HG03439 (cell line): ENCODE results near the gene SSR1.

Experiments used
- ATAC-seq: cut with Tn5 transposase; IDR thresholded peaks from one replicate; pipeline ENCODE4 v1.9.1; 2021; ENCODE audit warnings: mild to moderate bottlenecking, moderate library complexity; ENCODE audit not compliant: unreplicated experiment

Gene SSR1

DNA sequence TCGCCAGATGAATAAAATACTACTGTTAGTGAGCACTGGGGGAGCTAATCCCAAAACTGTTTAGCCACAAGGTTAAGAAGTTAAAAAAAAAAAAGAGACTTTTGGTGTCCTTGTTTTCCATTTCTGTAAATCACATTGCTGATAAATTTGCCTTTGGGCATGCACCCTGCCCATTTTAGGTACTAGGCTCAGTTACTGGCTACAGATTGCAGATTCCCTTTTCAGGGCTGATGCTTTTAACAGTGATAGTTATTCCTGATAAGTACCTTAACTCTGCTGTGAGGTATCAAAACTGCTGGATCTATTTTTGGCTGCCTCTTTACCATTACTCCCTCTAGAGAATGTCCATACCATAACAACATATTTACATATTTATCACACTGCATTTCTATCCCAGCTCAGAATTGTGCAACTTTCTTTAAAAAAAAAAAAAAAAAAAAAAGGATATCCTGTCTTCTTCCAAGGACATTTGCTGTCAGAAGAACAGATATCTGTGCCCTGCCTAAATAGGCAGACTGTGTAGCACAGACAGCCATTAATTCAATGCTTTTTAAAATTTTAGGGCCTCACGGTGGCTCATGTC lies 94.5 kb downstream of the SSR1 start:
- no peak for ATAC-seq
